NK-92 (cell line): ENCODE data around the gene TRIM62.

Experiments
- DNase-seq: peaks from one replicate; lab custom pipeline; 2025; ENCODE audit not compliant: unreplicated experiment; lab: John Stamatoyannopoulos, UW

Gene TRIM62

GRCh38 chr1:33162141-33162540 lies 19.7 kb downstream of the TRIM62 start:
- DNase-seq: no peak

- DNase-seq: no peak
These were observed 20.7 kb downstream of the TRIM62 start for GRCh38 chr1:33161061-33161681.

- no peak for DNase-seq
These were observed 22.3 kb downstream of the TRIM62 start for GRCh38 chr1:33159577-33159976.

- DNase-seq: no peak
These were observed 23.5 kb downstream of the TRIM62 start for GRCh38 chr1:33158366-33158765.

GRCh38 chr1:33157131-33157530 lies 24.7 kb downstream of the TRIM62 start:
- DNase-seq: no peak

GRCh38 chr1:33155877-33156538 lies 25.8 kb downstream of the TRIM62 start:
- DNase-seq: no peak

GRCh38 chr1:33153650-33154049 lies 28.2 kb downstream of the TRIM62 start:
- no peak for DNase-seq

GRCh38 chr1:33152685-33153432 lies 29.0 kb downstream of the TRIM62 start:
- no peak for DNase-seq

GRCh38 chr1:33151116-33151515 lies 30.7 kb downstream of the TRIM62 start:
- DNase-seq: no peak

GRCh38 chr1:33150522-33150921 lies 31.3 kb downstream of the TRIM62 start:
- no peak for DNase-seq

GRCh38 chr1:33149453-33150190 lies 32.2 kb downstream of the TRIM62 start:
- DNase-seq: no peak

GRCh38 chr1:33148615-33149014 lies 33.2 kb downstream of the TRIM62 start:
- DNase-seq: no peak

GRCh38 chr1:33147997-33148314 lies 33.9 kb downstream of the TRIM62 start:
- no peak for DNase-seq

- DNase-seq: no peak
These were observed 34.4 kb downstream of the TRIM62 start for GRCh38 chr1:33147275-33147996.

- DNase-seq: no peak
These were observed 35.8 kb downstream of the TRIM62 start for GRCh38 chr1:33146003-33146402.

- no peak for DNase-seq
These were observed 38.1 kb downstream of the TRIM62 start for GRCh38 chr1:33143698-33144097.

GRCh38 chr1:33143176-33143575 lies 38.7 kb downstream of the TRIM62 start:
- DNase-seq: no peak

GRCh38 chr1:33142483-33143064 lies 39.3 kb downstream of the TRIM62 start:
- no peak for DNase-seq

- DNase-seq: no peak
These were observed 40.1 kb downstream of the TRIM62 start for GRCh38 chr1:33141781-33142180.

GRCh38 chr1:33141216-33141615 lies 40.6 kb downstream of the TRIM62 start:
- DNase-seq: no peak
